Liver (tissue), 3 donors: ENCODE measurements around the gene DST.

Experiments
- ATF3 ChIP-seq: IDR thresholded peaks from 2 replicates; pipeline ENCODE4 v1.6.1; 2016; ENCODE audit warnings: antibody characterized with exemption
- CTCF ChIP-seq: fragments of 150-350 bp; IDR thresholded peaks from 2 replicates; pipeline ENCODE4 v1.5.1; 2017; ENCODE audit warnings: improper control_type of control experiment, low read depth, low read length; ENCODE audit not compliant: missing input control
- EGR1 ChIP-seq, 2 donors: IDR thresholded peaks; 2 replicates each; pipeline ENCODE4 v1.6.1; 2016 to 2018; ENCODE audit warnings: antibody characterized with exemption in 2 of 2, low read depth in 2 of 2
- FOXA1 ChIP-seq: IDR thresholded peaks from 2 replicates; pipeline ENCODE4 v1.6.1; 2016; ENCODE audit warnings: antibody characterized with exemption
- FOXA2 ChIP-seq: IDR thresholded peaks from 2 replicates; pipeline ENCODE4 v1.6.1; 2016; ENCODE audit warnings: antibody characterized with exemption
- HNF4G ChIP-seq: IDR thresholded peaks from 2 replicates; pipeline ENCODE4 v1.6.1; 2016; ENCODE audit warnings: antibody characterized with exemption
- JUND ChIP-seq, 2 donors: IDR thresholded peaks; 2 replicates each; pipeline ENCODE4 v1.6.1; 2016; ENCODE audit warnings: antibody characterized with exemption in 2 of 2
- MAX ChIP-seq: IDR thresholded peaks from 2 replicates; pipeline ENCODE4 v1.6.1; 2016; ENCODE audit warnings: antibody characterized with exemption
- NR2F2 ChIP-seq: IDR thresholded peaks from 2 replicates; pipeline ENCODE4 v1.6.1; 2016; ENCODE audit warnings: antibody characterized with exemption
- REST ChIP-seq: IDR thresholded peaks from 2 replicates; pipeline ENCODE4 v1.6.1; 2016; ENCODE audit warnings: antibody characterized with exemption, mild to moderate bottlenecking
- RXRA ChIP-seq, 2 donors: IDR thresholded peaks; 2 replicates each; pipeline ENCODE4 v1.6.1; 2017 to 2018; ENCODE audit warnings: antibody characterized with exemption in 2 of 2, mild to moderate bottlenecking in 1 of 2
- SP1 ChIP-seq: IDR thresholded peaks from 2 replicates; pipeline ENCODE4 v1.6.1; 2018; ENCODE audit warnings: antibody characterized with exemption, mild to moderate bottlenecking
- TAF1 ChIP-seq: conservative IDR thresholded peaks from 2 replicates; pipeline ENCODE4 v1.6.1; 2016; ENCODE audit warnings: antibody characterized with exemption, mild to moderate bottlenecking
- donor health status: healthy.
- donor health status: healthy.

GRCh38 chr6:56605435-56605834, 37.3 kb downstream of the DST start:
- TF ChIP-seq MAX (no peak), CTCF (no peak), TAF1 (no peak), RXRA (IDR thresholded peaks at IDR 0.05) (no peak), JUND (IDR thresholded peaks at IDR 0.05) (no peak), ATF3 (no peak), SP1 (no peak), REST (no peak), NR2F2 (no peak), HNF4G (no peak), FOXA1 (no peak), EGR1 (IDR thresholded peaks at IDR 0.05; ENCODE audit: low read depth in 2 of 2) (no peak), FOXA2 (no peak)
